Nephron (organoid): ENCODE data around the gene FNDC1.

Source experiments
- H3K27ac Mint-ChIP-seq, 3 experiments: 2 replicates each; pipeline ENCODE4 v1.8.0; 2020; ENCODE audit warnings: mixed read lengths in 3 of 3, mild to moderate bottlenecking in 2 of 3, moderate library complexity in 1 of 3
- H3K27me3 Mint-ChIP-seq: 2 replicates; pipeline ENCODE4 v1.8.0; 2021; ENCODE audit warnings: low read depth, mild to moderate bottlenecking, moderate library complexity, mixed read lengths
- H3K36me3 Mint-ChIP-seq: 2 replicates; pipeline ENCODE4 v1.8.0; 2020; ENCODE audit warnings: low read depth, mixed read lengths
- H3K4me1 Mint-ChIP-seq: 2 replicates; pipeline ENCODE4 v1.8.0; 2020; ENCODE audit warnings: mixed read lengths
- H3K4me3 Mint-ChIP-seq, 3 experiments: 2 replicates each; pipeline ENCODE4 v1.8.0; 2020; ENCODE audit warnings: mild to moderate bottlenecking in 3 of 3, mixed read lengths in 3 of 3, moderate library complexity in 2 of 3
- H3K9me3 Mint-ChIP-seq: 2 replicates; pipeline ENCODE4 v1.8.0; 2020; ENCODE audit warnings: mixed read lengths
- CTCF ChIP-seq, 3 experiments: fragments of 200-600 bp; sonication (generic); IDR thresholded peaks; one replicate each; pipeline ENCODE4 v1.5.0; 2021; ENCODE audit warnings: antibody characterized with exemption in 3 of 3; ENCODE audit not compliant: unreplicated experiment in 3 of 3

The FNDC1 gene

GRCh38 chr6:159196430-159196975, 27.3 kb downstream of the FNDC1 start:
- H3K4me1 Mint-ChIP-seq = no peaks in the 10 kb centered on the region
- no peak overlapping the region for H3K27ac Mint-ChIP-seq
- H3K27me3 Mint-ChIP-seq = peaks cover 8% of the 10 kb centered on the region
- no peaks in the 10 kb centered on the region for H3K36me3 Mint-ChIP-seq
- no peak for TF ChIP-seq CTCF (IDR thresholded peaks at IDR 0.05; ENCODE audit: unreplicated experiment in 3 of 3)
- no peaks in the 10 kb centered on the region for H3K9me3 Mint-ChIP-seq
- H3K4me3 Mint-ChIP-seq = no peak overlapping the region

GRCh38 chr6:159197251-159197650, 28.1 kb downstream of the FNDC1 start:
- H3K27ac Mint-ChIP-seq = no peak overlapping the region
- no peaks in the 10 kb centered on the region for H3K4me1 Mint-ChIP-seq
- no peaks in the 10 kb centered on the region for H3K36me3 Mint-ChIP-seq
- TF ChIP-seq CTCF (IDR thresholded peaks at IDR 0.05; ENCODE audit: unreplicated experiment in 3 of 3) = no peak
- H3K27me3 Mint-ChIP-seq = peaks cover 4% of the 10 kb centered on the region
- no peak overlapping the region for H3K4me3 Mint-ChIP-seq
- no peaks in the 10 kb centered on the region for H3K9me3 Mint-ChIP-seq

- H3K36me3 Mint-ChIP-seq = no peaks in the 10 kb centered on the region
- no peak overlapping the region for H3K4me3 Mint-ChIP-seq
- H3K9me3 Mint-ChIP-seq = no peaks in the 10 kb centered on the region
- no peak overlapping the region for H3K27ac Mint-ChIP-seq
- no peak for TF ChIP-seq CTCF (IDR thresholded peaks at IDR 0.05; ENCODE audit: unreplicated experiment in 3 of 3)
- no peaks in the 10 kb centered on the region for H3K4me1 Mint-ChIP-seq
- H3K27me3 Mint-ChIP-seq = peaks cover 8% of the 10 kb centered on the region
These were observed 32.1 kb downstream of the FNDC1 start for GRCh38 chr6:159201336-159201735.

GRCh38 chr6:159203304-159204005, 34.3 kb downstream of the FNDC1 start:
- no peak overlapping the region for H3K27ac Mint-ChIP-seq
- no peaks in the 10 kb centered on the region for H3K36me3 Mint-ChIP-seq
- no peaks in the 10 kb centered on the region for H3K9me3 Mint-ChIP-seq
- no peak overlapping the region for H3K4me3 Mint-ChIP-seq
- no peaks in the 10 kb centered on the region for H3K4me1 Mint-ChIP-seq
- no peak for TF ChIP-seq CTCF (IDR thresholded peaks at IDR 0.05; ENCODE audit: unreplicated experiment in 3 of 3)
- peaks cover 5% of the 10 kb centered on the region for H3K27me3 Mint-ChIP-seq

DNA sequence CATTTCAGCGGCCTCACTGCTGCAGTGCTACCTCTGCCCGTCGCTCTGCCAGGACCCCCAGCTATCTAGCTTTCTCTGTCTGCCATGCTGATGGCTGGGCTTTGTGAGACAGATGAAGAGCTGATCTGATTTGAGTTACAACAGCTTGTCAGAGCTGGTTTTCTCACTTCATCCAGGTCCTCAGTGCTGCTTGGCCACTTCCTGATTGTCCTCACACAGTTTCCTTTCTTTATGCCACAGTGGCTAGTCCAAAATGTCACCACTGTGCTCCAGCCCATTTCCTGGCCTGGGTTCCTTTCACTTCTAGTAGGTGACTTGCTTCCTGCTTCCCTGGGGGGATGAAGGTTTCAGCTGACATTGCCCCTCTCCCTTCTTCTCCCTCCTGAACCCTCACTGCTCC, 35.4 kb downstream of the FNDC1 start:
- Mint-ChIP-seq H3K27ac (no peak overlapping the region), H3K4me1 (no peaks in the 10 kb centered on the region), H3K9me3 (no peaks in the 10 kb centered on the region), H3K4me3 (no peak overlapping the region), H3K36me3 (no peaks in the 10 kb centered on the region), H3K27me3 (peaks cover 5% of the 10 kb centered on the region)
- no peak for TF ChIP-seq CTCF (IDR thresholded peaks at IDR 0.05; ENCODE audit: unreplicated experiment in 3 of 3)

DNA sequence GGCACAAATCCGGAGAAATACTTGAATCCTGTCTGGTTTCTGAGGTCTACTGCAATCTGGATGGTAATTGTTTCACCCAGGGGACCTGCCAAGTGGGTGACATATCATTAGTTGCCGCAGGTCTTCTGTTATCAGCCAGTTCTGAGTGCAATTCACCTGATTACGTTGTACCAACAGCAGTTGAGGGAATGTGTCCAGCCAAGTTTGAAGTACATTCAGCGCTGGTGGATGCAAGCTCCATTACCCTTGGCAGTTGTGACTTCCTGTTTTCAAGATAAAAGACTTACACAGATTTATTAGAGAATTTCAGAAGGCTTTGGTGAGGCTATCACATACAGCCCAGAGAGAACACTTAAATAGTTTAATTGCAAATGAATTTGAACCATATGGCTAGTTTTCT, 42.8 kb downstream of the FNDC1 start:
- Mint-ChIP-seq H3K36me3 (no peaks in the 10 kb centered on the region), H3K4me1 (peaks cover 26% of the 10 kb centered on the region), H3K4me3 (no peak overlapping the region), H3K27ac (no peak overlapping the region), H3K27me3 (peaks cover 4% of the 10 kb centered on the region), H3K9me3 (no peaks in the 10 kb centered on the region)
- no peak for TF ChIP-seq CTCF (IDR thresholded peaks at IDR 0.05; ENCODE audit: unreplicated experiment in 3 of 3)
